ENCODE data around the gene DISC1. TPM values are rescaled to one million over a fixed set of nuclear protein-coding genes. Genes with fewer than 3 reads are reported as not detected.
"Not testable (repeated sequence)": the region's sequence is repeated elsewhere in the genome, so short reads cannot be mapped to it uniquely, and the experiment has no call there.

DISC1 gene
- total RNA-seq, 5 donors from 2014 or later (not counting 1 experiment from before 2014, with no cell fraction given): 12.9 to 37.0 (median 14.6) TPM

DNA sequence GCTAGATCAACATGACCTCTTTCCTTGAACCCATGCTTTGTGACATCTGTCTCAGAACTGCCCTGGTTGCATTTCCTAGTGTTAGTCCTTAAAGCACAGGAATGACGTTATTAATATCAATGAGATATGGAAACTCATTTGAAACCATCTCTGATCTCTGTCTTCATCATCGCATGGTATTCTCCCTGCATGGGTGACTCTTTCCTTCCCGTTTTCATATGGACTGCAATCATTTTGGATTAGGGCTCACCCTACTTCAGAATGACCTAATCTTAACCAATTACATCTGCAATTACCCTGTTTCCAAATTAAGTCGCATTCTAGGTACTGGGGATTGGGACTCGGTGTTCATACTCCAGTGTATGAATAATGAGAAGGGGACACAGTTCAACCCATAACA lies 41.7 kb upstream of the DISC1 start:
- Histone ChIP-seq H3K36me3 (ENCODE audit: control insufficient read depth in 2 of 2, extremely low read depth in 1 of 2, insufficient read depth in 1 of 2, low read length in 1 of 2) (no peaks in the 10 kb centered on the region), H3K4me3 (ENCODE audit: control insufficient read depth in 1 of 2, extremely low read depth in 1 of 2, low read length in 1 of 2) (no peak overlapping the region), H3K9me3 (no peaks in the 10 kb centered on the region), H3K27me3 (replicated peaks in 1 of 2; ENCODE audit: control insufficient read depth in 2 of 2, extremely low read depth in 1 of 2, insufficient read depth in 2 of 2, low read length in 1 of 2) (no peaks in the 10 kb centered on the region), H3K27ac (ENCODE audit: low read length) (no peak overlapping the region), H3K4me1 (ENCODE audit: control insufficient read depth in 1 of 2, extremely low read depth in 1 of 2, insufficient read depth in 2 of 2, low read length in 2 of 2) (no peaks in the 10 kb centered on the region)
- no peaks in the 10 kb centered on the region for H3K4me1 Mint-ChIP-seq
- no peak overlapping the region for H3K4me3 Mint-ChIP-seq
- no peak for ATAC-seq (replicated peaks in 1 of 4)
- DNase-seq: no peak
- 100% methylated on average over 1 of the region's 5 CpGs for WGBS (ENCODE audit: insufficient coverage)
- H3K9me3 Mint-ChIP-seq: no peaks in the 10 kb centered on the region
- H3K27ac Mint-ChIP-seq: no peak overlapping the region
- POLR2A ChIA-PET: interaction anchor here in 1 of 2 donors (0.6 kb wide), 1 partner anchor 38 kb away, joined by 8 read pairs; no protein-coding TSS in a partner anchor
- no peaks in the 10 kb centered on the region for H3K36me3 Mint-ChIP-seq
- CTCF ChIA-PET: no interaction called here
- no peaks in the 10 kb centered on the region for H3K27me3 Mint-ChIP-seq

DNA sequence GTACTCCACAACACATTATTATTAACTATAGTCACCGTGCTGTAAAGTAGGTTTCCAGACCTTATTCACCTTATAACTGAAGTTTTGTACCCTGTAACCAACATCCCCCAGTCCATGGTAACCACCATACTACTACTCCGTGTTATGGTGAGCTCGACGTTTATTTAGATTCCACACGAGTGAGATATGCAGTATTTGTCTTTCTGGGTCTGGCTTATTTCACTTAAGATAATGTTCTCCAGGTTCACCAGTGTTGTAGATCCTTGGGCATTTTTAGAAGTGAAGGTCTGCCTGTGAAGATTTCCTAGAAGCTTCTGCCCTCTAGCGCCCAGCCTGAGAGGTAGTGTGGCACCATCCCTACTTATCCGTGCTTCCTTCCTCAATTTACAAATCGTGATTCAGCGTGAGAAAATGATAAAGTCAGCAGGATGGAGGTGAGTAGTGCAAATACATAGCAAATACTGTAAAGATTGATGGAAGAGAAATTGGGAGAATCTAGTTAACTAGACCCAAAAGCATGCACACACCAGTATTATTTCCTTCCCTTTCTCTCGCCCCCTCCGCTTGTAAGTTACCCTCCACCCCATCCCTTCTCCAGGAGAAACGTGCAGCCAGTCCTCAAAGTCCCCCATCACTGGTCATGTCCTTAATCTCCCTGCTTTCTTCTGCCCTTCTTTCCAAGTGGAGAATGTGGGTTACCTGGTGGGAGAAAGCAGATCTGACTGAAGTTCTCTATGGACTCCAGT lies 36.0 kb upstream of the DISC1 start:
- H3K4me1 ChIP-seq (ENCODE audit: control insufficient read depth in 1 of 2, extremely low read depth in 1 of 2, insufficient read depth in 2 of 2, low read length in 2 of 2): no peaks in the 10 kb centered on the region
- H3K4me3 ChIP-seq (ENCODE audit: control insufficient read depth in 1 of 2, extremely low read depth in 1 of 2, low read length in 1 of 2): no peak overlapping the region
- H3K9me3 Mint-ChIP-seq: no peaks in the 10 kb centered on the region
- no CpG with 5 or more reads among the region's 12 CpGs for WGBS (ENCODE audit: insufficient coverage)
- H3K4me3 Mint-ChIP-seq: no peak overlapping the region
- H3K36me3 Mint-ChIP-seq: peaks cover 4% of the 10 kb centered on the region
- H3K4me1 Mint-ChIP-seq: peaks cover 4 to 10% (median 8%) of the 10 kb centered on the region in 3 donors
- DNase-seq: peak in 17 of 35 experiments; percentile 2 to 61 (median 19)
- H3K27me3 ChIP-seq (replicated peaks in 1 of 2; ENCODE audit: control insufficient read depth in 2 of 2, extremely low read depth in 1 of 2, insufficient read depth in 2 of 2, low read length in 1 of 2): no peaks in the 10 kb centered on the region
- CTCF ChIA-PET: interaction anchor here in 1 of 2 donors (0.5 to 1.5 kb wide), 4 partner anchors 16 to 274 kb away, joined by 3 to 5 read pairs (median 4); no protein-coding TSS in a partner anchor
- ATAC-seq (replicated peaks in 1 of 4): peak in 3 of 4 experiments; percentile 58 to 63 (median 62)
- no peaks in the 10 kb centered on the region for H3K9me3 ChIP-seq
- no peaks in the 10 kb centered on the region for H3K36me3 ChIP-seq (ENCODE audit: control insufficient read depth in 2 of 2, extremely low read depth in 1 of 2, insufficient read depth in 1 of 2, low read length in 1 of 2)
- H3K27ac Mint-ChIP-seq: no peak overlapping the region
- peaks cover 0 to 5% of the 10 kb centered on the region in 2 donors for H3K27me3 Mint-ChIP-seq
- POLR2A ChIA-PET: no interaction called here
- H3K27ac ChIP-seq (ENCODE audit: low read length): no peak overlapping the region

DNA sequence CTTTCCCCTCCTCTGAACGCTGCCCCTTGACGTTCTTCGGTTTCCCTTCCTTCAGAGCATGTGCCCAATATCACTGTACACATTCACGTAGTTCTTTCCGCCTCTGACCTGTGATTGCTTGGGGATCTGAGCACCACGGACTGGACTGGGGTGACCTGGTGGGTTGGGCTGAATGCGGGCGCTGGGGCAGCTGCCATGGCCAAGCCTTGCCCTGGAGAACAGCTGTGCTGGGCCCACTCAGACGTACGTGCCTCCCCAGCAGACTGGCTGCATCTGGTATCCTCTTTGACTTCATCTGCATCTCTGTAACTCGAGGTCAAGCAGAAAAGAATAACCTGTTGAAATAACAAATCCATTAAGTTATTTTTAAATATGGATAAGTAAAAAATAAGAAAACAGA lies 35.1 kb upstream of the DISC1 start:
- H3K27ac ChIP-seq (ENCODE audit: low read length): no peak overlapping the region
- ATAC-seq (replicated peaks in 1 of 4) (no peak), DNase-seq (no peak)
- H3K4me1 ChIP-seq (ENCODE audit: control insufficient read depth in 1 of 2, extremely low read depth in 1 of 2, insufficient read depth in 2 of 2, low read length in 2 of 2): no peaks in the 10 kb centered on the region
- H3K36me3 Mint-ChIP-seq: peaks cover 4% of the 10 kb centered on the region
- peaks cover 0 to 5% of the 10 kb centered on the region in 2 donors for H3K27me3 Mint-ChIP-seq
- CTCF ChIA-PET: no interaction called here
- H3K36me3 ChIP-seq (ENCODE audit: control insufficient read depth in 2 of 2, extremely low read depth in 1 of 2, insufficient read depth in 1 of 2, low read length in 1 of 2): no peaks in the 10 kb centered on the region
- no peaks in the 10 kb centered on the region for H3K27me3 ChIP-seq (replicated peaks in 1 of 2; ENCODE audit: control insufficient read depth in 2 of 2, extremely low read depth in 1 of 2, insufficient read depth in 2 of 2, low read length in 1 of 2)
- no peak overlapping the region for H3K27ac Mint-ChIP-seq
- no peaks in the 10 kb centered on the region for H3K9me3 Mint-ChIP-seq
- no peaks in the 10 kb centered on the region for H3K9me3 ChIP-seq
- 90% methylated on average over 9 of the region's 11 CpGs for WGBS (ENCODE audit: insufficient coverage)
- no peak overlapping the region for H3K4me3 ChIP-seq (ENCODE audit: control insufficient read depth in 1 of 2, extremely low read depth in 1 of 2, low read length in 1 of 2)
- no peak overlapping the region for H3K4me3 Mint-ChIP-seq
- POLR2A ChIA-PET: no interaction called here
- H3K4me1 Mint-ChIP-seq: peaks cover 4 to 10% (median 10%) of the 10 kb centered on the region in 3 donors

DNA sequence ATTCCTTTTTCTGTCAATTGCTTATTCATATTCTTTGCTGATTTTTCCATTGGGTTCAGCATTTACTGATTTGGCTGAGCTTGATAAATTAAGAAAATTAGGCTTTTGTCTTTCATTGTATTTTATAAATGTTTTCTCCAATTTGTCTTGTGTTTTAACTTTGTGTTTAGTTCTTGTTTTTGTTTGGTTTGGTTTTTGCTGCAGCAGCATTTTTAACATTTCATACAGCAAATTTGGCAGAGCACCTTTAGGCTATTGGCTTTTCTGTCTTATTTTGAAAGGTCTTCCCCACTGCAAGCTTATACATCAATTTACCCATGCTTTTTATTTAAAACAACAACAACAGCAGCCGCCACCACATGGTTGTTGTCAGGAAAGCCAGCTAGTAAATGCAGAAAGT lies 33.8 kb upstream of the DISC1 start:
- H3K4me1 Mint-ChIP-seq: peaks cover 4 to 10% (median 10%) of the 10 kb centered on the region in 3 donors
- ATAC-seq (replicated peaks in 1 of 4): no peak
- Histone ChIP-seq H3K27me3 (replicated peaks in 1 of 2; ENCODE audit: control insufficient read depth in 2 of 2, extremely low read depth in 1 of 2, insufficient read depth in 2 of 2, low read length in 1 of 2) (no peaks in the 10 kb centered on the region), H3K27ac (ENCODE audit: low read length) (no peak overlapping the region), H3K4me3 (ENCODE audit: control insufficient read depth in 1 of 2, extremely low read depth in 1 of 2, low read length in 1 of 2) (no peak overlapping the region), H3K9me3 (no peaks in the 10 kb centered on the region), H3K36me3 (ENCODE audit: control insufficient read depth in 2 of 2, extremely low read depth in 1 of 2, insufficient read depth in 1 of 2, low read length in 1 of 2) (no peaks in the 10 kb centered on the region), H3K4me1 (ENCODE audit: control insufficient read depth in 1 of 2, extremely low read depth in 1 of 2, insufficient read depth in 2 of 2, low read length in 2 of 2) (no peaks in the 10 kb centered on the region)
- DNase-seq: no peak
- no peak overlapping the region for H3K4me3 Mint-ChIP-seq
- POLR2A ChIA-PET: no interaction called here
- peaks cover 4% of the 10 kb centered on the region for H3K36me3 Mint-ChIP-seq
- no CpG with 5 or more reads among the region's 1 CpG for WGBS (ENCODE audit: insufficient coverage)
- no peaks in the 10 kb centered on the region for H3K9me3 Mint-ChIP-seq
- H3K27me3 Mint-ChIP-seq: peaks cover 0 to 5% of the 10 kb centered on the region in 2 donors
- CTCF ChIA-PET: interaction anchor here (0.7 kb wide), 2 partner anchors 46 to 354 kb away, joined by 3 read pairs; no protein-coding TSS in a partner anchor
- H3K27ac Mint-ChIP-seq: no peak overlapping the region

DNA sequence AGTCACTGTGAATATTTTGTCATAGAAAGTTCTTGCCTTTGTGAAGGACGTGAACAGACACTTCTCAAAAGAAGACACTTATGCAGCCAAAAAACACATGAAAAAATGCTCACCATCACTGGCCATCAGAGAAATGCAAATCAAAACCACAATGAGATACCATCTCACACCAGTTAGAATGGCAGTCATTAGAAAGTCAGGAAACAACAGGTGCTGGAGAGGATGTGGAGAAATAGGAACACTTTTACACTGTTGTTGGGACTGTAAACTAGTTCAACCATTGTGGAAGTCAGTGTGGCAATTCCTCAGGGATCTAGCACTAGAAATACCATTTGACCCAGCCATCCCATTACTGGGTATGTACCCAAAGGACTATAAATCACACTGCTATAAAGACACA lies 33.3 kb upstream of the DISC1 start:
- H3K4me3 ChIP-seq (ENCODE audit: control insufficient read depth in 1 of 2, extremely low read depth in 1 of 2, low read length in 1 of 2); POLR2A ChIA-PET; ATAC-seq (replicated peaks in 1 of 4); H3K36me3 Mint-ChIP-seq; H3K9me3 Mint-ChIP-seq; H3K36me3 ChIP-seq (ENCODE audit: control insufficient read depth in 2 of 2, extremely low read depth in 1 of 2, insufficient read depth in 1 of 2, low read length in 1 of 2); H3K27ac Mint-ChIP-seq; H3K27me3 ChIP-seq (replicated peaks in 1 of 2; ENCODE audit: control insufficient read depth in 2 of 2, extremely low read depth in 1 of 2, insufficient read depth in 2 of 2, low read length in 1 of 2); H3K4me3 Mint-ChIP-seq; H3K9me3 ChIP-seq; DNase-seq; H3K4me1 ChIP-seq (ENCODE audit: control insufficient read depth in 1 of 2, extremely low read depth in 1 of 2, insufficient read depth in 2 of 2, low read length in 2 of 2); H3K27ac ChIP-seq (ENCODE audit: low read length); CTCF ChIA-PET; H3K27me3 Mint-ChIP-seq: not testable (repeated sequence)
- H3K4me1 Mint-ChIP-seq: peaks cover 4 to 10% (median 10%) of the 10 kb centered on the region in 3 donors
- WGBS (ENCODE audit: insufficient coverage): no CpG with 5 or more reads among the region's 1 CpG

DNA sequence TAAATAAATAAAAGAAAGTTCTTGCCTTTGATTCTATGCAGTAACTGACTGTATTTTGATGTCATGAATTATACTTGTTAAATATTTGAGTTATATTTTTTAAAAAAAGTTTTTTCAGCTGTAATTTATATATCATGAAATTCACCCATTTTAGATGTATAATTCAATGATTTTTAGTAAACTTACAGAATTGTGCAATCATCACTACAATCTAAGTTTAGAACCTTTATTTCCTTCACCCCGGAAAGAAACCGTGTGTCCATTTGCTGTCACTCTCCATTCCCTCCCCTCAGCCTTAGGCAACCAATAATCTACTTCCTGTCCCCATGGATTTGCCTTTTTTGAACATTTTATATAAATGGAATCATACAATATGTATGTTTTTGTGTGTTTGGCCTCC lies 32.5 kb upstream of the DISC1 start:
- H3K27ac Mint-ChIP-seq: no peak overlapping the region
- CTCF ChIA-PET: no interaction called here

More for the DNA sequence above, 32.5 kb upstream of the DISC1 start:
- H3K9me3 Mint-ChIP-seq: no peaks in the 10 kb centered on the region
- Histone ChIP-seq H3K4me3 (ENCODE audit: control insufficient read depth in 1 of 2, extremely low read depth in 1 of 2, low read length in 1 of 2) (no peak overlapping the region), H3K36me3 (ENCODE audit: control insufficient read depth in 2 of 2, extremely low read depth in 1 of 2, insufficient read depth in 1 of 2, low read length in 1 of 2) (no peaks in the 10 kb centered on the region), H3K9me3 (no peaks in the 10 kb centered on the region), H3K27me3 (replicated peaks in 1 of 2; ENCODE audit: control insufficient read depth in 2 of 2, extremely low read depth in 1 of 2, insufficient read depth in 2 of 2, low read length in 1 of 2) (no peaks in the 10 kb centered on the region), H3K27ac (ENCODE audit: low read length) (no peak overlapping the region), H3K4me1 (ENCODE audit: control insufficient read depth in 1 of 2, extremely low read depth in 1 of 2, insufficient read depth in 2 of 2, low read length in 2 of 2) (no peaks in the 10 kb centered on the region)
- no peak overlapping the region for H3K4me3 Mint-ChIP-seq
- peaks cover 4 to 10% (median 10%) of the 10 kb centered on the region in 3 donors for H3K4me1 Mint-ChIP-seq
- DNase-seq (no peak), ATAC-seq (replicated peaks in 1 of 4) (no peak)
- H3K27me3 Mint-ChIP-seq: peaks cover 0 to 5% of the 10 kb centered on the region in 2 donors
- H3K36me3 Mint-ChIP-seq: peaks cover 4% of the 10 kb centered on the region
- POLR2A ChIA-PET: no interaction called here
- 100% methylated on average over 1 of the region's 2 CpGs for WGBS (ENCODE audit: insufficient coverage)

Measured in T-cell (primary cell).